Measurements from ENCODE around the gene SPACA6. TPM values are rescaled to one million over a fixed set of nuclear protein-coding genes. Genes with fewer than 3 reads are reported as not detected.

SPACA6 gene
- total RNA-seq, 6 donors from 2014 or later: 6.2 to 157 (median 19.7) TPM

DNA sequence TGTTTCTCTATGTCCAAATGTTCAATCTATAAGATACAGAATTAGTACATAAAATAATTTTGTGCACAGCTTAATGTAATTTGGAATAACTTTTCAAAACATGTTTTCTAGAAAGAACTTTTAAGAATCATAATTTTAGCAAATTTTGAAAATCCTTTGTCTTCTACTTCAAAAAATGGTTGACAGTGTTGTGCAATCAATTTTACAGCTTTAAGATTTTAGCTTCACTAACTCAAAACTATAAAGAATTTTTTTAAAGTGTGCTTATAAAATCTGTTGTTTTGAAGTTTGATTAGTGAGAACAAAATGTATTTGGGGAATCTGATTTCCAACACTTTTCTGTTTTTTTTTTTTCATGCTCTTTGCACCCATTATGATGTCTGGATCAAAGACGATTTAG lies 12.7 kb upstream of the SPACA6 start:
- H3K27ac ChIP-seq: no peak overlapping the region

DNA sequence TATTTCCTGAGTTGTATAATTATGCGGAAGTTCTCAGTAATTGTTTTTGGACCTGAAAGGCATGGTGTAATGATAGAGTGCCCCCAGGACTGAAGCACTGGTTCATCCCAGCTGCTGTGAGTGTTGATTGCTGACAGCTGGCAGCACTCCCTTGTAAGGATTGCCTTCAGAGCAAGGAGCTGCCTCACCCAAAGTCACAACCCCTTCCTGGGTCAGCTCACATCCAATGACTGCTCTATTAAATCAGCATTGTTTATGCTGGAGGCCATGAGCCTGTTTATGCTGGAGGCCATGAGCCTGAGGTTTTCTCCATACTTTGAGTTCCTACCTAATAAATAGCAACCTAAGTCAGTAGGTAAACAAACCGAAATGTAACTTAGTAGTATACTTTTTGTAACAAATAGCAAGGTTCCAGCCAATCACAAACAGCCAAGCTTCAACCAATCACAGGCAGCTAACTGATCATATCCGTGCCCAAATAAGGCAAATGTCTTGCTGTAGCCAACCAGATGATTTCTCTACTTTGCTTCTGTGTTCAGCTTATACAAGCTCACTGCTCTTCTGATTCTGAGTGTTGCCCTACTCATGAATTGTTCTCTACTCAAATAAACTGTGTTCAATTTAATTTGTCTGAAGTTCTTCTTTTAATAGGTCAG lies 11.7 kb upstream of the SPACA6 start:
- no peaks in the 10 kb centered on the region for H3K4me1 ChIP-seq
- no peak overlapping the region for H3K4me3 ChIP-seq
- no peaks in the 10 kb centered on the region for H3K36me3 ChIP-seq
- peak overlapping the region in 1 of 4 donors; percentile 10 for H3K27ac ChIP-seq
- no peaks in the 10 kb centered on the region for H3K9me3 ChIP-seq
- no peaks in the 10 kb centered on the region for H3K27me3 ChIP-seq
- no peak for DNase-seq
- WGBS, 2 donors: 71 to 73% methylated on average over 3 of the region's 3 CpGs
- ATAC-seq (ENCODE audit: low FRiP score in 2 of 2): no peak
- no peak for TF ChIP-seq EP300 (IDR thresholded peaks at IDR 0.05)
- TF ChIP-seq CTCF (IDR thresholded peaks at IDR 0.05): no peak
- peak in 1 of 2 donors; percentile 21 for TF ChIP-seq POLR2AphosphoS5 (IDR thresholded peaks at IDR 0.05)
- no peak for TF ChIP-seq POLR2A (IDR thresholded peaks at IDR 0.05)

More for the DNA sequence above, 12.7 kb upstream of the SPACA6 start:
- DNase-seq (no peak), ATAC-seq (ENCODE audit: low FRiP score in 2 of 2) (no peak)
- Histone ChIP-seq H3K36me3 (no peaks in the 10 kb centered on the region), H3K4me1 (no peaks in the 10 kb centered on the region), H3K4me3 (no peak overlapping the region), H3K9me3 (no peaks in the 10 kb centered on the region), H3K27me3 (no peaks in the 10 kb centered on the region)
- WGBS, 2 donors: 63 to 77% methylated on average over 1 of the region's 1 CpG
- TF ChIP-seq EP300 (IDR thresholded peaks at IDR 0.05) (no peak), POLR2A (IDR thresholded peaks at IDR 0.05) (no peak), CTCF (IDR thresholded peaks at IDR 0.05) (no peak), POLR2AphosphoS5 (IDR thresholded peaks at IDR 0.05) (no peak)

GRCh38 chr19:51686171-51686570 lies 7.0 kb upstream of the SPACA6 start:
- Histone ChIP-seq H3K9me3 (no peaks in the 10 kb centered on the region), H3K36me3 (no peaks in the 10 kb centered on the region), H3K27ac (peak overlapping the region in 1 of 4 donors; percentile 96), H3K4me3 (no peak overlapping the region), H3K27me3 (no peaks in the 10 kb centered on the region), H3K4me1 (peaks cover 19 to 27% (median 22%) of the 10 kb centered on the region in 4 donors)
- DNase-seq (no peak), ATAC-seq (ENCODE audit: low FRiP score in 2 of 2) (no peak)
- TF ChIP-seq POLR2AphosphoS5 (IDR thresholded peaks at IDR 0.05) (no peak), CTCF (IDR thresholded peaks at IDR 0.05) (no peak), POLR2A (IDR thresholded peaks at IDR 0.05) (no peak), EP300 (IDR thresholded peaks at IDR 0.05) (no peak)
- 88 to 93% methylated on average over 2 of the region's 2 CpGs for WGBS, 2 donors

DNA sequence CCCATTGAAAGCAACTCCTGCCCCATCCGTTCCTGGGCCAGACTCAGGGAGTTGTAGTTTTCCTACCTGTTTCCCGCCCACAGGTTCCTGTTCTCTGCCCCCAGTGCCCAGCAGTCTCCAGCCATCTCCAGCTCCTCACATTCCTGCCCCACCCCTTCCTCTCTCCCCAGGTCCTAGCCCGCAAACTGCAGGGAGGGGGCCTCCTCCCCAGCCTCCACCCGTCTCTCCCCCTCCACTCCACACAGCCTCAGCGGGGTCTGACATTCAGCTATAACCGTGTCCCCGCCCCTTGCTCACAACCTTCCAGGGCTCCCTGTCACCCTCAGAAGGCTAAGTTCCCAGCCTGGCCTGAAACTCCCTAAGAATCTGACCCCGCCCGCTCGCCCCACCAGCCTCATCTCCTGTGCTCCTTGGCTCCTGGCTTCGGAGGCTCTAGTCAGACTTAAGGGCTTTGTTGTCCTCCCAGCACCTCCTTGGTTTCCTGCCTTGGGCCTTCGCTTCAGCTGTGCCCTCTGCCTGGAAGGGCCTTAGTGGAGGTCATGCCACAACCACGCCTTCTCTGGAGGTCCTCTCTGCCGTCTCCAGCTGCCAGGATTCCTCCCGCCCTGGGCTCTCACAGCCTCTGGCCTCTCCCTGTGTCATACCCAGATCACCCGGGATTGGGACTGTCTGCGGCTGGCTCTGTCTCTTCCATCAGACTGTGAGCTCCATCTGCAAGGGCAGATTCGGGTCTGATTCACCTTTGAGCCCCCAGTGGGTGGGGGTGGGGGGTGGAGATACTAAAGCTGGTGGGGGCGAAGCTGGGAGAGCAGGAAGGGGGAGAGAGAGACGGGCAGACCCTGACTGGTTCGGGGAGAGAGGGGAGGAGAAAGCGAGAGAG lies 5.1 kb upstream of the SPACA6 start:
- peaks cover 33 to 42% (median 37%) of the 10 kb centered on the region in 4 donors for H3K4me1 ChIP-seq
- peak; percentile 50 to 69 for ATAC-seq (ENCODE audit: low FRiP score in 2 of 2)
- H3K4me3 ChIP-seq: peak overlapping the region; percentile 8 to 89 (median 70)
- peak; percentile 56 to 69 for DNase-seq
- H3K27me3 ChIP-seq: no peaks in the 10 kb centered on the region
- peak overlapping the region; percentile 89 to 96 (median 94) for H3K27ac ChIP-seq
- 9 to 10% methylated on average over 21 to 22 of the region's 22 CpGs for WGBS, 2 donors
- peak in 1 of 4 donors; percentile 37 for TF ChIP-seq POLR2A (IDR thresholded peaks at IDR 0.05)
- TF ChIP-seq CTCF (IDR thresholded peaks at IDR 0.05): no peak
- TF ChIP-seq POLR2AphosphoS5 (IDR thresholded peaks at IDR 0.05): peak in 1 of 2 donors; percentile 13
- TF ChIP-seq EP300 (IDR thresholded peaks at IDR 0.05): no peak
- H3K36me3 ChIP-seq: peaks cover 0 to under 1% (median 0%) of the 10 kb centered on the region in 4 donors
- H3K9me3 ChIP-seq: no peaks in the 10 kb centered on the region
